ENCODE measurements around the gene TMEM239. TPM values are rescaled to one million over a fixed set of nuclear protein-coding genes. Genes with fewer than 3 reads are reported as not detected.

Gene TMEM239
- polyA plus RNA-seq, 2 of the 4 experiments (the other 2 are of a cell fraction): not detected

DNA sequence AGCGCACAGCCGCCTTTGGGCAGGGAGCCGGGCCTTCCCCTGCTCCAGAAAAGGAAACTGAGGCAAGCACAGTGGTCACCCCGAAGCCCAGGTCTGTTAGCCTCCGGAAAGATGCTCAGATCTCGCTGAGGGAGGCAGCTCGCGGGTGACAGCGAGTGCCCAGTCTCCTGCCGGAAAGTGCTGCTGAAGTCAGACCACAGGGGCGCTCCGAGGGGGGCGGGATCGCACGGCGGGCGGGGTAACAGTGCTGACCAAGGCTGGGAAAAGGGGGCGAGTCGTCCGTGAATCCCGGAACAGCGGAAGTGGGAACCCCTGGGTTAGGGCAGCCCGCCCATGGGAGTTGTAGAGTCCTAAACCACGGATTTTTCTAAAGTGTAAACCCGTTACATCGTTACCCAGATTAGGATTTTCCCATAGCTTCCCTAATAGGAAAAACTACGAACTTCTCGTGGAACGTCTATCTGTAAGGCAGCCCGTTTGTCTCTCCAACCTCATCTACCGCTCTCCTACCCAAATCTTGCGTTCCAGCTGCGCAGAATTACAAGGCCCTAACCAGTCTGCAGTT lies 24.9 kb downstream of the TMEM239 start:
- ChIA-PET CTCF (interaction anchor here (1.0 to 4.9 kb wide), 3 partner anchors 10 to 166 kb away, joined by 3 to 33 read pairs (median 5); no protein-coding TSS in a partner anchor), POLR2A (interaction anchor here (0.9 to 1.4 kb wide), 4 partner anchors 10 to 88 kb away, joined by 3 to 4 read pairs (median 3); partner anchors contain the start of gene PTPRA)
- H3K4me3 ChIP-seq: peak overlapping the region; percentile 92
- peak overlapping the region; percentile 84 to 95 for H3K27ac ChIP-seq
- H3K9me3 ChIP-seq: no peaks in the 10 kb centered on the region
- ATAC-seq: peak; percentile 69 to 84
- H3K4me1 ChIP-seq: peaks cover 17% of the 10 kb centered on the region
- H3K4me2 ChIP-seq: peak overlapping the region; percentile 88
- TF ChIP-seq SREBF2 (IDR thresholded peaks at IDR 0.05): no peak
- TF ChIP-seq, protein P1, sequence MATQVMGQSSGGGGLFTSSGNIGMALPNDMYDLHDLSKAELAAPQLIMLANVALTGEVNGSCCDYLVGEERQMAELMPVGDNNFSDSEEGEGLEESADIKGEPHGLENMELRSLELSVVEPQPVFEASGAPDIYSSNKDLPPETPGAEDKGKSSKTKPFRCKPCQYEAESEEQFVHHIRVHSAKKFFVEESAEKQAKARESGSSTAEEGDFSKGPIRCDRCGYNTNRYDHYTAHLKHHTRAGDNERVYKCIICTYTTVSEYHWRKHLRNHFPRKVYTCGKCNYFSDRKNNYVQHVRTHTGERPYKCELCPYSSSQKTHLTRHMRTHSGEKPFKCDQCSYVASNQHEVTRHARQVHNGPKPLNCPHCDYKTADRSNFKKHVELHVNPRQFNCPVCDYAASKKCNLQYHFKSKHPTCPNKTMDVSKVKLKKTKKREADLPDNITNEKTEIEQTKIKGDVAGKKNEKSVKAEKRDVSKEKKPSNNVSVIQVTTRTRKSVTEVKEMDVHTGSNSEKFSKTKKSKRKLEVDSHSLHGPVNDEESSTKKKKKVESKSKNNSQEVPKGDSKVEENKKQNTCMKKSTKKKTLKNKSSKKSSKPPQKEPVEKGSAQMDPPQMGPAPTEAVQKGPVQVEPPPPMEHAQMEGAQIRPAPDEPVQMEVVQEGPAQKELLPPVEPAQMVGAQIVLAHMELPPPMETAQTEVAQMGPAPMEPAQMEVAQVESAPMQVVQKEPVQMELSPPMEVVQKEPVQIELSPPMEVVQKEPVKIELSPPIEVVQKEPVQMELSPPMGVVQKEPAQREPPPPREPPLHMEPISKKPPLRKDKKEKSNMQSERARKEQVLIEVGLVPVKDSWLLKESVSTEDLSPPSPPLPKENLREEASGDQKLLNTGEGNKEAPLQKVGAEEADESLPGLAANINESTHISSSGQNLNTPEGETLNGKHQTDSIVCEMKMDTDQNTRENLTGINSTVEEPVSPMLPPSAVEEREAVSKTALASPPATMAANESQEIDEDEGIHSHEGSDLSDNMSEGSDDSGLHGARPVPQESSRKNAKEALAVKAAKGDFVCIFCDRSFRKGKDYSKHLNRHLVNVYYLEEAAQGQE (IDR thresholded peaks at IDR 0.05): no peak
- peak; percentile 22; the same call in 1 of the 2 replicates for TF ChIP-seq POLR2A (IDR thresholded peaks at IDR 0.05; ENCODE audit: low read length)
- no peak for TF ChIP-seq HEYL (CRISPR knock-in tag; IDR thresholded peaks at IDR 0.05)
- FAIRE-seq: peak; percentile 28
- 14% methylated on average over 21 of the region's 33 CpGs for WGBS (ENCODE audit: missing lambda C conversion rate)
- peak; percentile 59 to 80 for DNase-seq (ENCODE audit: low read depth in 1 of 2, low spot score in 1 of 2)

DNA sequence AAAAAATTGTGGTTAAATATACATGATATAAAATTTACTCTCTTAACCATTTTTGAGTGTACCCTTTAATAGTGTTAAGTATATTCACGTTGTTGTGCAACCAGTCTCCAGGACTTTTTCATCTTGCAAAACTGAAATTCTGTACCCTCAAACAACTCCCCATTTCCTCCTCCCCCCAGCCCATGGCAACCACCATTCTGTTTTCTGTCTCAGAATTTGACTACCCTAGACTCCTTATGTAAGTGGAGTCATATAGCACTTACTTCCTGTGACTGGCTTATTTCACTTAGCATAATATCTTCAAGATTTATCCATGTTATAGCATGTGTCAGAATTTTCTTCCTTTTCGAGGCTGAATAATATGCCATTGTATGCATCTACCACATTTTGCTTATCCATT lies 29.4 kb downstream of the TMEM239 start:
- TF ChIP-seq SMC3 (IDR thresholded peaks at IDR 0.05) (no peak), HEYL (CRISPR knock-in tag; IDR thresholded peaks at IDR 0.05) (no peak), HDAC2 (IDR thresholded peaks at IDR 0.05) (no peak), CBX2 (IDR thresholded peaks at IDR 0.05; ENCODE audit: borderline replicate concordance, low read depth) (no peak), CEBPB (IDR thresholded peaks at IDR 0.05) (no peak), NPAS2 (CRISPR knock-in tag; IDR thresholded peaks at IDR 0.05; ENCODE audit: borderline replicate concordance) (no peak), SREBF2 (IDR thresholded peaks at IDR 0.05) (no peak), POLR2A (IDR thresholded peaks at IDR 0.05; ENCODE audit: low read length) (no peak), JUN (IDR thresholded peaks at IDR 0.05) (no peak), CHD2 (IDR thresholded peaks at IDR 0.05; ENCODE audit: low read length, partially characterized antibody) (no peak)
- TF ChIP-seq, protein P2, sequence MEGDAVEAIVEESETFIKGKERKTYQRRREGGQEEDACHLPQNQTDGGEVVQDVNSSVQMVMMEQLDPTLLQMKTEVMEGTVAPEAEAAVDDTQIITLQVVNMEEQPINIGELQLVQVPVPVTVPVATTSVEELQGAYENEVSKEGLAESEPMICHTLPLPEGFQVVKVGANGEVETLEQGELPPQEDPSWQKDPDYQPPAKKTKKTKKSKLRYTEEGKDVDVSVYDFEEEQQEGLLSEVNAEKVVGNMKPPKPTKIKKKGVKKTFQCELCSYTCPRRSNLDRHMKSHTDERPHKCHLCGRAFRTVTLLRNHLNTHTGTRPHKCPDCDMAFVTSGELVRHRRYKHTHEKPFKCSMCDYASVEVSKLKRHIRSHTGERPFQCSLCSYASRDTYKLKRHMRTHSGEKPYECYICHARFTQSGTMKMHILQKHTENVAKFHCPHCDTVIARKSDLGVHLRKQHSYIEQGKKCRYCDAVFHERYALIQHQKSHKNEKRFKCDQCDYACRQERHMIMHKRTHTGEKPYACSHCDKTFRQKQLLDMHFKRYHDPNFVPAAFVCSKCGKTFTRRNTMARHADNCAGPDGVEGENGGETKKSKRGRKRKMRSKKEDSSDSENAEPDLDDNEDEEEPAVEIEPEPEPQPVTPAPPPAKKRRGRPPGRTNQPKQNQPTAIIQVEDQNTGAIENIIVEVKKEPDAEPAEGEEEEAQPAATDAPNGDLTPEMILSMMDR (IDR thresholded peaks at IDR 0.05): no peak
- TF ChIP-seq, protein P3, sequence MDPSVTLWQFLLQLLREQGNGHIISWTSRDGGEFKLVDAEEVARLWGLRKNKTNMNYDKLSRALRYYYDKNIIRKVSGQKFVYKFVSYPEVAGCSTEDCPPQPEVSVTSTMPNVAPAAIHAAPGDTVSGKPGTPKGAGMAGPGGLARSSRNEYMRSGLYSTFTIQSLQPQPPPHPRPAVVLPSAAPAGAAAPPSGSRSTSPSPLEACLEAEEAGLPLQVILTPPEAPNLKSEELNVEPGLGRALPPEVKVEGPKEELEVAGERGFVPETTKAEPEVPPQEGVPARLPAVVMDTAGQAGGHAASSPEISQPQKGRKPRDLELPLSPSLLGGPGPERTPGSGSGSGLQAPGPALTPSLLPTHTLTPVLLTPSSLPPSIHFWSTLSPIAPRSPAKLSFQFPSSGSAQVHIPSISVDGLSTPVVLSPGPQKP (IDR thresholded peaks at IDR 0.05; ENCODE audit: low read depth, low read length): no peak
- TF ChIP-seq, protein P4, sequence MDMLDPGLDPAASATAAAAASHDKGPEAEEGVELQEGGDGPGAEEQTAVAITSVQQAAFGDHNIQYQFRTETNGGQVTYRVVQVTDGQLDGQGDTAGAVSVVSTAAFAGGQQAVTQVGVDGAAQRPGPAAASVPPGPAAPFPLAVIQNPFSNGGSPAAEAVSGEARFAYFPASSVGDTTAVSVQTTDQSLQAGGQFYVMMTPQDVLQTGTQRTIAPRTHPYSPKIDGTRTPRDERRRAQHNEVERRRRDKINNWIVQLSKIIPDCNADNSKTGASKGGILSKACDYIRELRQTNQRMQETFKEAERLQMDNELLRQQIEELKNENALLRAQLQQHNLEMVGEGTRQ (IDR thresholded peaks at IDR 0.05): no peak
- H3K4me1 ChIP-seq: peaks cover 7% of the 10 kb centered on the region; the same call in 1 of the 3 replicates
- no peak overlapping the region for H3K27ac ChIP-seq
- 75% methylated on average over 2 of the region's 2 CpGs for WGBS (ENCODE audit: missing lambda C conversion rate)
- H3K4me2 ChIP-seq: no peak overlapping the region
- H3K9me3 ChIP-seq: no peaks in the 10 kb centered on the region
- POLR2A ChIA-PET: no interaction called here
- H3K4me3 ChIP-seq: no peak overlapping the region
- DNase-seq (ENCODE audit: low read depth in 1 of 2, low spot score in 1 of 2): no peak
- peak; percentile 63 for FAIRE-seq
- no peak for ATAC-seq
- CTCF ChIA-PET: no interaction called here

DNA sequence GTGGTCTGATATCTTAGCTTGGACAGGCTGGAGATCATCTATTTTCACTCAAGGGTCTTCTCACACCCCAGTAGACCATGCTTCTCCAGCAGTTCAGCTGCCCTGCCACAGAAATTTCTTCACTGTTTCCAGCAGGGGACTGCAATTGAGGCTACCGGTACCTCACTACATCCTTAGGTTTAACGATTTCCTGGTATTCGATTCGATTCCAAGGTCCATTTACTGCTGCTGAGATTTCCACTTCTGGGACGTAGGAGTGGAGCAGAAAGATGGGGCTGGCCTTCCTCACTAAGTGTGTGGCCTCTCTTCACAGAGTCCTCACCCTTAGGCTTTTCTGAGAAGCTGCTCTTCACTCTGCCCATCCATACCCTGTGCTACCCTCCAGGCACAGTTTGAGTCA lies 30.5 kb downstream of the TMEM239 start:
- DNase-seq (ENCODE audit: low read depth in 1 of 2, low spot score in 1 of 2) (no peak), FAIRE-seq (no peak), ATAC-seq (no peak)
- Histone ChIP-seq H3K4me1 (peaks cover 3% of the 10 kb centered on the region; the same call in 1 of the 3 replicates), H3K4me2 (no peak overlapping the region), H3K4me3 (no peak overlapping the region), H3K9me3 (no peaks in the 10 kb centered on the region), H3K27ac (no peak overlapping the region)
- WGBS (ENCODE audit: missing lambda C conversion rate): 90% methylated on average over 5 of the region's 5 CpGs
- POLR2A ChIA-PET: no interaction called here
- CTCF ChIA-PET: interaction anchor here (0.6 to 14.2 kb wide), 5 partner anchors 12 to 487 kb away, joined by 3 to 170 read pairs (median 3); no protein-coding TSS in a partner anchor
- TF ChIP-seq, protein P3 (IDR thresholded peaks at IDR 0.05; ENCODE audit: low read depth, low read length): no peak
- TF ChIP-seq HOXB13 (CRISPR knock-in tag; IDR thresholded peaks at IDR 0.05; ENCODE audit: low read depth) (no peak), TFCP2L1 (CRISPR knock-in tag; IDR thresholded peaks at IDR 0.05) (no peak), HEYL (CRISPR knock-in tag; IDR thresholded peaks at IDR 0.05) (no peak), CBX2 (IDR thresholded peaks at IDR 0.05; ENCODE audit: borderline replicate concordance, low read depth) (no peak), CHD2 (IDR thresholded peaks at IDR 0.05; ENCODE audit: low read length, partially characterized antibody) (no peak), RARB (CRISPR knock-in tag; IDR thresholded peaks at IDR 0.05) (no peak), RNF2 (IDR thresholded peaks at IDR 0.05; ENCODE audit: borderline replicate concordance, low read depth) (no peak), FOXS1 (CRISPR knock-in tag; IDR thresholded peaks at IDR 0.05) (no peak)
- TF ChIP-seq, protein P5, sequence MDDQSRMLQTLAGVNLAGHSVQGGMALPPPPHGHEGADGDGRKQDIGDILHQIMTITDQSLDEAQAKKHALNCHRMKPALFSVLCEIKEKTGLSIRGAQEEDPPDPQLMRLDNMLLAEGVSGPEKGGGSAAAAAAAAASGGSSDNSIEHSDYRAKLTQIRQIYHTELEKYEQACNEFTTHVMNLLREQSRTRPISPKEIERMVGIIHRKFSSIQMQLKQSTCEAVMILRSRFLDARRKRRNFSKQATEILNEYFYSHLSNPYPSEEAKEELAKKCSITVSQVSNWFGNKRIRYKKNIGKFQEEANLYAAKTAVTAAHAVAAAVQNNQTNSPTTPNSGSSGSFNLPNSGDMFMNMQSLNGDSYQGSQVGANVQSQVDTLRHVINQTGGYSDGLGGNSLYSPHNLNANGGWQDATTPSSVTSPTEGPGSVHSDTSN (IDR thresholded peaks at IDR 0.05): no peak

Data from A549 (cell line).